ENCODE measurements around the gene CFAP92.
"Not testable (repeated sequence)": the region's sequence is repeated elsewhere in the genome, so short reads cannot be mapped to it uniquely, and the experiment has no call there.

Gene CFAP92

GRCh38 chr3:128931046-128931445 lies 62.8 kb downstream of the CFAP92 start:
- DNase-seq = no peak

- no peak for DNase-seq
These were observed 64.5 kb downstream of the CFAP92 start for GRCh38 chr3:128929364-128929763.

GRCh38 chr3:128923986-128924385 lies 69.9 kb downstream of the CFAP92 start:
- DNase-seq = not testable (repeated sequence)

- no peak for DNase-seq
These were observed 70.3 kb downstream of the CFAP92 start for GRCh38 chr3:128923576-128923975.

GRCh38 chr3:128922804-128923459 lies 70.9 kb downstream of the CFAP92 start:
- peak; percentile 46 for DNase-seq

GRCh38 chr3:128919988-128920387 lies 73.9 kb downstream of the CFAP92 start:
- DNase-seq = no peak

- no peak for DNase-seq
These were observed 76.6 kb downstream of the CFAP92 start for GRCh38 chr3:128917291-128917690.

GRCh38 chr3:128914966-128915645 lies 78.8 kb downstream of the CFAP92 start:
- no peak for DNase-seq

- DNase-seq = no peak
These were observed 82.0 kb downstream of the CFAP92 start for GRCh38 chr3:128911911-128912310.

GRCh38 chr3:128910006-128910405 lies 83.9 kb downstream of the CFAP92 start:
- no peak for DNase-seq

GRCh38 chr3:128908951-128909350 lies 84.9 kb downstream of the CFAP92 start:
- no peak for DNase-seq

GRCh38 chr3:128907706-128908445 lies 86.0 kb downstream of the CFAP92 start:
- no peak for DNase-seq

- DNase-seq = no peak
These were observed 86.9 kb downstream of the CFAP92 start for GRCh38 chr3:128906804-128907525.

- no peak for DNase-seq
These were observed 87.7 kb downstream of the CFAP92 start for GRCh38 chr3:128906031-128906803.

GRCh38 chr3:128903501-128903900 lies 90.4 kb downstream of the CFAP92 start:
- DNase-seq = no peak

GRCh38 chr3:128902426-128902825 lies 91.5 kb downstream of the CFAP92 start:
- no peak for DNase-seq

GRCh38 chr3:128895843-128896697 lies 97.8 kb downstream of the CFAP92 start:
- DNase-seq = no peak

- no peak for DNase-seq
These were observed 104.6 kb downstream of the CFAP92 start for GRCh38 chr3:128889139-128889894.

GRCh38 chr3:128884992-128885391 lies 108.9 kb downstream of the CFAP92 start:
- no peak for DNase-seq

GRCh38 chr3:128882719-128883118 lies 111.2 kb downstream of the CFAP92 start:
- DNase-seq = no peak

- DNase-seq = no peak
These were observed 112.3 kb downstream of the CFAP92 start for GRCh38 chr3:128881576-128881975.

Measured in activated T-cell treated with anti-CD3 and anti-CD28 coated beads for 4 hours (primary cell).